HL-60 (cell line): ENCODE results near the gene CYP4F11.
"Not testable (repeated sequence)": the region's sequence is repeated elsewhere in the genome, so short reads cannot be mapped to it uniquely, and the experiment has no call there.

Experiments
- GABPA ChIP-seq: IDR thresholded peaks from 2 replicates; pipeline ENCODE4 v1.6.1; 2012; ENCODE audit warnings: low read depth
- POLR2AphosphoS5 ChIP-seq: IDR thresholded peaks from 2 replicates; pipeline ENCODE4 v1.6.1; 2012; ENCODE audit warnings: low read depth
- REST ChIP-seq: IDR thresholded peaks from 2 replicates; pipeline ENCODE4 v1.6.1; 2012; ENCODE audit warnings: low read depth; ENCODE audit not compliant: insufficient replicate concordance
- TF ChIP-seq, protein P1 (sequence below): IDR thresholded peaks from one replicate; pipeline ENCODE4 v1.5.1; 2011; ENCODE audit warnings: low read length, control low read depth, inconsistent platforms; ENCODE audit not compliant: insufficient read depth

DNA sequence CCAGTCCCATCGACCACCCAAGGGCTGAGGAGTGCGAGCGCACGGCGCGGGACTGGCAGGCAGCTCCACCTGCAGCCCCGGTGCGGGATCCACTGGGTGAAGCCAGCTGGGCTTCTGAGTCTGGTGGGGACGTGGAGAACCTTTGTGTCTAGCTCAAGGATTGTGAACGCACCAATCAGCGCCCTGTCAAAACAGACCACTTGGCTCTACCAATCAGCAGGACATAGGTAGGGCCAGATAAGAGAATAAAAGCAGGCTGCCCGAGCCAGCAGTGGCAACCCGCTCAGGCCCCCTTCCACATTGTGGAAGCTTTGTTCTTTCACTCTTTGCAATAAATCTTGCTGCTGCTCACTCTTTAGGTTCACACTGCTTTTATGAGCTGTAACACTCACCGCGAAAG, 34.3 kb downstream of the CYP4F11 start:
- TF ChIP-seq, protein P1, sequence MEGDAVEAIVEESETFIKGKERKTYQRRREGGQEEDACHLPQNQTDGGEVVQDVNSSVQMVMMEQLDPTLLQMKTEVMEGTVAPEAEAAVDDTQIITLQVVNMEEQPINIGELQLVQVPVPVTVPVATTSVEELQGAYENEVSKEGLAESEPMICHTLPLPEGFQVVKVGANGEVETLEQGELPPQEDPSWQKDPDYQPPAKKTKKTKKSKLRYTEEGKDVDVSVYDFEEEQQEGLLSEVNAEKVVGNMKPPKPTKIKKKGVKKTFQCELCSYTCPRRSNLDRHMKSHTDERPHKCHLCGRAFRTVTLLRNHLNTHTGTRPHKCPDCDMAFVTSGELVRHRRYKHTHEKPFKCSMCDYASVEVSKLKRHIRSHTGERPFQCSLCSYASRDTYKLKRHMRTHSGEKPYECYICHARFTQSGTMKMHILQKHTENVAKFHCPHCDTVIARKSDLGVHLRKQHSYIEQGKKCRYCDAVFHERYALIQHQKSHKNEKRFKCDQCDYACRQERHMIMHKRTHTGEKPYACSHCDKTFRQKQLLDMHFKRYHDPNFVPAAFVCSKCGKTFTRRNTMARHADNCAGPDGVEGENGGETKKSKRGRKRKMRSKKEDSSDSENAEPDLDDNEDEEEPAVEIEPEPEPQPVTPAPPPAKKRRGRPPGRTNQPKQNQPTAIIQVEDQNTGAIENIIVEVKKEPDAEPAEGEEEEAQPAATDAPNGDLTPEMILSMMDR, result not testable (repeated sequence)
- not testable (repeated sequence) for TF ChIP-seq GABPA, POLR2AphosphoS5, REST
